ENCODE data around the gene CLTA. TPM values are rescaled to one million over a fixed set of nuclear protein-coding genes. Genes with fewer than 3 reads are reported as not detected.

The CLTA gene
- total RNA-seq, 1 donor from 2014 or later, result 185 TPM

- no peaks in the 10 kb centered on the region for H3K4me1 Mint-ChIP-seq (ENCODE audit: low read depth)
- no peak overlapping the region for H3K4me3 Mint-ChIP-seq (ENCODE audit: low read depth)
- peaks cover 10% of the 10 kb centered on the region for H3K36me3 Mint-ChIP-seq (ENCODE audit: insufficient read depth)
- TF ChIP-seq, protein P1, sequence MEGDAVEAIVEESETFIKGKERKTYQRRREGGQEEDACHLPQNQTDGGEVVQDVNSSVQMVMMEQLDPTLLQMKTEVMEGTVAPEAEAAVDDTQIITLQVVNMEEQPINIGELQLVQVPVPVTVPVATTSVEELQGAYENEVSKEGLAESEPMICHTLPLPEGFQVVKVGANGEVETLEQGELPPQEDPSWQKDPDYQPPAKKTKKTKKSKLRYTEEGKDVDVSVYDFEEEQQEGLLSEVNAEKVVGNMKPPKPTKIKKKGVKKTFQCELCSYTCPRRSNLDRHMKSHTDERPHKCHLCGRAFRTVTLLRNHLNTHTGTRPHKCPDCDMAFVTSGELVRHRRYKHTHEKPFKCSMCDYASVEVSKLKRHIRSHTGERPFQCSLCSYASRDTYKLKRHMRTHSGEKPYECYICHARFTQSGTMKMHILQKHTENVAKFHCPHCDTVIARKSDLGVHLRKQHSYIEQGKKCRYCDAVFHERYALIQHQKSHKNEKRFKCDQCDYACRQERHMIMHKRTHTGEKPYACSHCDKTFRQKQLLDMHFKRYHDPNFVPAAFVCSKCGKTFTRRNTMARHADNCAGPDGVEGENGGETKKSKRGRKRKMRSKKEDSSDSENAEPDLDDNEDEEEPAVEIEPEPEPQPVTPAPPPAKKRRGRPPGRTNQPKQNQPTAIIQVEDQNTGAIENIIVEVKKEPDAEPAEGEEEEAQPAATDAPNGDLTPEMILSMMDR (IDR thresholded peaks at IDR 0.05; ENCODE audit: unreplicated experiment), result no peak
- no peaks in the 10 kb centered on the region for H3K9me3 Mint-ChIP-seq (ENCODE audit: low read depth)
- H3K27me3 Mint-ChIP-seq, result no peaks in the 10 kb centered on the region
- peak overlapping the region; percentile 84 for H3K27ac Mint-ChIP-seq
- DNase-seq (ENCODE audit: low spot score, unreplicated experiment), result no peak
Measured at GRCh38 chr9:36213387-36213786, 22.7 kb downstream of the CLTA start.

DNA sequence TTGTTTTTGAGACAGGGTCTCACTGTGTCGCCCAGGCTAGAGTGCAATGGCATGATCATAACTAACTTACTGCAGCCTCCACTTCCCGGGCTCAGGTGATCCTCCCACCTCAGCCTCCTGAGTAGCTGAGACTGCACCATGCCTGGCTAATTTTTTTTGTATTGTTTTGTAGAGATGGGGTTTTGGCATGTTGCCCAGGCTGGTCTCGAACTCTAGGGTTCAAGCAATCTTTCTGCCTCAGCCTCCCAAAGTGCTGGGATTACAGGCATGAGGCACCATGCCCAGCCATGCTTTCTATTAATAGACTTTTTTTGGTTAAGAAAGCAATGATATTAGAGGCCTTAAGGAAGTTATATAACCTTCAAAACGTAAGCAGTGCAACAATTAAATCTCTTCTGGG is 23.3 kb downstream of the CLTA start:
- Mint-ChIP-seq H3K9me3 (ENCODE audit: low read depth) (no peaks in the 10 kb centered on the region), H3K27ac (no peak overlapping the region), H3K27me3 (no peaks in the 10 kb centered on the region), H3K4me3 (ENCODE audit: low read depth) (no peak overlapping the region), H3K4me1 (ENCODE audit: low read depth) (no peaks in the 10 kb centered on the region), H3K36me3 (ENCODE audit: insufficient read depth) (peaks cover 15% of the 10 kb centered on the region)
- DNase-seq (ENCODE audit: low spot score, unreplicated experiment), result no peak
- TF ChIP-seq, protein P1 (IDR thresholded peaks at IDR 0.05; ENCODE audit: unreplicated experiment), result no peak

GRCh38 chr9:36214571-36214970 is 23.9 kb downstream of the CLTA start:
- no peak for DNase-seq (ENCODE audit: low spot score, unreplicated experiment)
- Mint-ChIP-seq H3K9me3 (ENCODE audit: low read depth) (no peaks in the 10 kb centered on the region), H3K27me3 (no peaks in the 10 kb centered on the region), H3K4me1 (ENCODE audit: low read depth) (no peaks in the 10 kb centered on the region), H3K36me3 (ENCODE audit: insufficient read depth) (peaks cover 16% of the 10 kb centered on the region), H3K4me3 (ENCODE audit: low read depth) (no peak overlapping the region), H3K27ac (peak overlapping the region; percentile 70)
- TF ChIP-seq, protein P1 (IDR thresholded peaks at IDR 0.05; ENCODE audit: unreplicated experiment), result no peak

DNA sequence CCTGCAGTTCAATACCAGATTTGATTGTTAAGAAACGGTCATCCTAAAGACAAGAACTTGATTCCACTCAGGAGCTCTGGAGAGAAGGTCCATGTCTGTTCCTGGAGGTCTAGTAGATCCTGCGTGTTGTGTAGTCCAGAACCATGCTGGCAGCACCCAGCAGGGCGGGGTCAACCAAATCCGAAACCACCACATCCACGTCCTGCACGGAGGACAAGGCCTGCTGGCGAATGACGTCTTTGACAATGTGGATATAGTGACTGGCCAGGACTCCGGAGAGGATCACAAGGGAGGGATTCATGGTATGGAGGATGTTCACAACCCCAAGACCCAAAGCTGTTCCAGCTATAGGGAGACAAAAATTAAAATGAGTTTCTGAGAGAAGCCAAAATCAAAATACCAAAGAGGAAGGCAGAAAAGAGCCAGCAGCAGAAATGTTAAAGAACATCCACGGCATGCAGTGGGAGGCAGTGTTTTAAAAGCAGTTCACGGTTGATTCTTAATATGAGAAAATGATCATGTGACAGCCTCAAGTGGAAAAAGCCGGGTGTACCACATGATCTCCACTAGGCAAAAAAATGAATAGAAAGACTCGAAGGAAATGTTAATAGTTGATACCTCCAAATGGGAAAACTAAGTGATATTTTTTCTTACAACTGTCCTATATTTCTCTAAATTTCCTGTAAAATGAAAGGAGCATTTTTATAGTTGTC is 26.7 kb downstream of the CLTA start:
- H3K4me3 Mint-ChIP-seq (ENCODE audit: low read depth), result no peak overlapping the region
- no peak for DNase-seq (ENCODE audit: low spot score, unreplicated experiment)
- H3K27me3 Mint-ChIP-seq, result no peaks in the 10 kb centered on the region
- no peak overlapping the region for H3K27ac Mint-ChIP-seq
- TF ChIP-seq, protein P1 (IDR thresholded peaks at IDR 0.05; ENCODE audit: unreplicated experiment), result no peak
- H3K36me3 Mint-ChIP-seq (ENCODE audit: insufficient read depth), result peaks cover 19% of the 10 kb centered on the region
- no peaks in the 10 kb centered on the region for H3K4me1 Mint-ChIP-seq (ENCODE audit: low read depth)
- no peaks in the 10 kb centered on the region for H3K9me3 Mint-ChIP-seq (ENCODE audit: low read depth)

DNA sequence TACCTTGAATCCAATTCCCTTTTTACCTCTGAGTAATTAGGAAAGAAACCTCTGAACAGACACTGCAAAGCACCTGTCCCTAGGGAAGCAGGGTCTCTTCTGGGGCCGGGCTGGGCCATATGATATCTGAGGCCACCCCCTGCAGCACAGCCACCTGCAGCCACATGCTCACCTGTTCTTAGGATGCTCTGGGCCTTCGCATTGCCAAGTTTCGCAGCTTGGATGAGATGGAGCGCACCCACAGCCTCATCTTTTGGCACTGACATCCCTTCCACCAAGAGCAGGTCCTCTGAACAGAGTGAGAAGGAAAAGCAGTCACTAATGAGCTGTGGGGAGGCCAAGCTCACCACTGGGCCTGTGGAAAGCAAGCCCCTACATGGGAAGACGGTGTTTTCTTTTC is 27.3 kb downstream of the CLTA start:
- Mint-ChIP-seq H3K4me1 (ENCODE audit: low read depth) (no peaks in the 10 kb centered on the region), H3K4me3 (ENCODE audit: low read depth) (no peak overlapping the region), H3K9me3 (ENCODE audit: low read depth) (no peaks in the 10 kb centered on the region), H3K27ac (no peak overlapping the region), H3K27me3 (no peaks in the 10 kb centered on the region), H3K36me3 (ENCODE audit: insufficient read depth) (peaks cover 25% of the 10 kb centered on the region)
- no peak for DNase-seq (ENCODE audit: low spot score, unreplicated experiment)
- TF ChIP-seq, protein P1 (IDR thresholded peaks at IDR 0.05; ENCODE audit: unreplicated experiment), result no peak
